Measurements from ENCODE around the gene ICOSLG.

- TF ChIP-seq, protein P1, sequence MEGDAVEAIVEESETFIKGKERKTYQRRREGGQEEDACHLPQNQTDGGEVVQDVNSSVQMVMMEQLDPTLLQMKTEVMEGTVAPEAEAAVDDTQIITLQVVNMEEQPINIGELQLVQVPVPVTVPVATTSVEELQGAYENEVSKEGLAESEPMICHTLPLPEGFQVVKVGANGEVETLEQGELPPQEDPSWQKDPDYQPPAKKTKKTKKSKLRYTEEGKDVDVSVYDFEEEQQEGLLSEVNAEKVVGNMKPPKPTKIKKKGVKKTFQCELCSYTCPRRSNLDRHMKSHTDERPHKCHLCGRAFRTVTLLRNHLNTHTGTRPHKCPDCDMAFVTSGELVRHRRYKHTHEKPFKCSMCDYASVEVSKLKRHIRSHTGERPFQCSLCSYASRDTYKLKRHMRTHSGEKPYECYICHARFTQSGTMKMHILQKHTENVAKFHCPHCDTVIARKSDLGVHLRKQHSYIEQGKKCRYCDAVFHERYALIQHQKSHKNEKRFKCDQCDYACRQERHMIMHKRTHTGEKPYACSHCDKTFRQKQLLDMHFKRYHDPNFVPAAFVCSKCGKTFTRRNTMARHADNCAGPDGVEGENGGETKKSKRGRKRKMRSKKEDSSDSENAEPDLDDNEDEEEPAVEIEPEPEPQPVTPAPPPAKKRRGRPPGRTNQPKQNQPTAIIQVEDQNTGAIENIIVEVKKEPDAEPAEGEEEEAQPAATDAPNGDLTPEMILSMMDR (IDR thresholded peaks at IDR 0.05; ENCODE audit: insufficient read depth, low read length, poor library complexity, severe bottlenecking) = no peak
- TF ChIP-seq EZH2phosphoT487 (conservative IDR thresholded peaks at IDR 0.05; ENCODE audit: low read length) = no peak
Observed at GRCh38 chr21:44258056-44258725, 17.4 kb upstream of the ICOSLG start.
